ENCODE data around the gene SLC12A9. TPM values are rescaled to one million over a fixed set of nuclear protein-coding genes. Genes with fewer than 3 reads are reported as not detected.

The SLC12A9 gene
- total and polyA plus RNA-seq, 2 of the 8 experiments (the other 6 are each of a cell fraction or from before 2014, with no cell fraction given) = 31.4 to 40.1 TPM

- FAIRE-seq = no peak
Measured at GRCh38 chr7:100823534-100823933, 29.0 kb upstream of the SLC12A9 start.

More at GRCh38 chr7:100823534-100823933, 29.0 kb upstream of the SLC12A9 start:
- Histone ChIP-seq H2BK12ac (ENCODE audit: low read depth, low read length) (no peak overlapping the region), H3K4me2 (ENCODE audit: insufficient read depth in 1 of 2, low read depth in 2 of 2, low read length in 2 of 2) (no peak overlapping the region), H3K79me1 (ENCODE audit: low read depth, low read length) (peaks cover 5% of the 10 kb centered on the region; the same call in 1 of the 2 replicates), H4K5ac (ENCODE audit: insufficient read length, low read depth, low read length) (no peak overlapping the region), H2BK20ac (ENCODE audit: low read length) (no peak overlapping the region), H3K9ac (replicated peaks in 1 of 4; ENCODE audit: extremely low read depth in 1 of 4, low read depth in 3 of 4, low read length in 3 of 4) (no peak overlapping the region), H3K23ac (ENCODE audit: insufficient read length) (no peak overlapping the region), H2AK5ac (ENCODE audit: low read depth, low read length) (no peak overlapping the region), H2BK120ac (replicated peaks; ENCODE audit: low read depth, low read length) (no peak overlapping the region), H3K9me3 (ENCODE audit: insufficient read depth in 2 of 2, low read depth in 1 of 2, low read length in 1 of 2) (no peaks in the 10 kb centered on the region), H3K23me2 (ENCODE audit: low read depth, low read length) (peaks cover 15% of the 10 kb centered on the region; the same call in 1 of the 2 replicates), H3K4me1 (replicated peaks in 1 of 4; ENCODE audit: control insufficient read depth in 3 of 4, insufficient read depth in 4 of 4, low read length in 3 of 4) (peaks cover 0 to 11% (median 7%) of the 10 kb centered on the region in 4 experiments; a peak in 6 of 7 replicates), H3K14ac (ENCODE audit: insufficient read length) (no peak overlapping the region), H3K4me3 (ENCODE audit: extremely low read depth in 1 of 4, insufficient read depth in 2 of 4, low read depth in 3 of 4, low read length in 4 of 4) (no peak overlapping the region), H4K91ac (replicated peaks; ENCODE audit: insufficient read length, low read length) (no peak overlapping the region), H3K56ac (replicated peaks; ENCODE audit: insufficient read length, low read depth, low read length) (no peak overlapping the region), H3K18ac (ENCODE audit: extremely low read depth, low read length) (no peak overlapping the region), H3K27ac (ENCODE audit: low read depth, low read length) (no peak overlapping the region), H4K8ac (ENCODE audit: extremely low read depth, insufficient read depth, low read length) (peak overlapping the region; percentile 82), H3K79me2 (ENCODE audit: control insufficient read depth in 1 of 2, insufficient read depth in 2 of 2, low read length in 2 of 2) (peaks cover 7 to 38% of the 10 kb centered on the region in 2 experiments), H4K20me1 (replicated peaks in 1 of 2; ENCODE audit: control insufficient read depth in 1 of 2, insufficient read depth in 2 of 2, low read length in 2 of 2) (peaks cover 14 to 25% of the 10 kb centered on the region in 2 experiments), H3K36me3 (ENCODE audit: control insufficient read depth in 2 of 4, insufficient read depth in 4 of 4, low read length in 3 of 4) (peaks cover 23 to 52% (median 44%) of the 10 kb centered on the region in 4 experiments; a peak in 7 of 8 replicates), H3K27me3 (replicated peaks in 1 of 4; ENCODE audit: control insufficient read depth in 3 of 4, extremely low read depth in 1 of 4, insufficient read depth in 3 of 4, low read length in 3 of 4) (no peaks in the 10 kb centered on the region), H3K4ac (replicated peaks; ENCODE audit: insufficient read length, low read depth, low read length) (no peak overlapping the region), H2BK5ac (ENCODE audit: low read depth, low read length) (0 out of 2 replicates have a peak overlapping the region, but pooled peaks have one; percentile 8), H2BK15ac (ENCODE audit: low read length) (no peak overlapping the region), H2AFZ (ENCODE audit: low read length) (no peak overlapping the region)
- 98% methylated on average over 31 of the region's 31 CpGs; no CpG with 5 or more reads in 1 of the 2 experiments for WGBS, 2 experiments (ENCODE audit: extremely low coverage in 1 of 2, insufficient coverage in 1 of 2, insufficient read length in 1 of 2, insufficient replicate concordance in 2 of 2, low coverage in 1 of 2, low lambda C conversion rate in 2 of 2, missing lambda C conversion rate in 1 of 2)
- TF ChIP-seq TCF12 (IDR thresholded peaks at IDR 0.05; ENCODE audit: low read depth, low read length) = no peak
- TF ChIP-seq HDAC6 (IDR thresholded peaks at IDR 0.05; ENCODE audit: low read depth, low read length) = no peak
- TF ChIP-seq SIN3A (conservative IDR thresholded peaks at IDR 0.05 in 1 of 2, IDR thresholded peaks at IDR 0.05 in 1 of 2; ENCODE audit: low read depth in 1 of 2, low read length in 2 of 2) = no peak
- no peak for TF ChIP-seq JUN (IDR thresholded peaks at IDR 0.05; ENCODE audit: low read depth, low read length)
- TF ChIP-seq CREB1 (IDR thresholded peaks at IDR 0.05) = no peak
- no peak for TF ChIP-seq NRF1 (IDR thresholded peaks at IDR 0.05; ENCODE audit: low read depth, low read length)
- TF ChIP-seq JUND (IDR thresholded peaks at IDR 0.05; ENCODE audit: low read length) = no peak
- TF ChIP-seq RAD21 (IDR thresholded peaks at IDR 0.05 in 1 of 2, conservative IDR thresholded peaks at IDR 0.05 in 1 of 2; ENCODE audit: low read depth in 2 of 2, low read length in 2 of 2) = no peak
- no peak for TF ChIP-seq TEAD4 (IDR thresholded peaks at IDR 0.05; ENCODE audit: low read depth, low read length)
- no peak for TF ChIP-seq CBX5 (IDR thresholded peaks at IDR 0.05; ENCODE audit: low read depth, low read length)
- no peak for TF ChIP-seq BACH1 (IDR thresholded peaks at IDR 0.05; ENCODE audit: low read length)
- TF ChIP-seq KDM1A (IDR thresholded peaks at IDR 0.05; ENCODE audit: borderline replicate concordance, low read length) = no peak
- POLR2A ChIA-PET (ENCODE audit: partially characterized antibody) = interaction anchor here (1.2 to 6.5 kb wide), 3 partner anchors 14 to 51 kb away, joined by 4 to 76 read pairs (median 8); partner anchors contain the start of gene SRRT
- CTCF ChIA-PET (ENCODE audit: partially characterized antibody) = interaction anchor here (0.6 to 5.2 kb wide), 8 partner anchors 12 to 1933 kb away, joined by 3 to 48 read pairs (median 4); partner anchors contain the start of genes POP7 and SLC12A9
- DNase-seq (ENCODE audit: low read depth in 1 of 2, low spot score in 2 of 2) = no peak
